GM21526 (cell line): ENCODE results near the gene OCA2.

Source experiments
- ATAC-seq: cut with Tn5 transposase; IDR thresholded peaks from one replicate; pipeline ENCODE4 v1.9.1; 2021; ENCODE audit warnings: moderate library complexity; ENCODE audit not compliant: unreplicated experiment, low FRiP score

OCA2 gene

GRCh38 chr15:28005004-28005527 is 94.0 kb downstream of the OCA2 start:
- ATAC-seq = no peak

- ATAC-seq = no peak
Measured at GRCh38 chr15:28004143-28005003, 94.7 kb downstream of the OCA2 start.

- no peak for ATAC-seq
Measured at GRCh38 chr15:28003302-28004037, 95.6 kb downstream of the OCA2 start.

GRCh38 chr15:28002867-28003266 is 96.2 kb downstream of the OCA2 start:
- ATAC-seq = no peak

- no peak for ATAC-seq
Measured at GRCh38 chr15:28002136-28002861, 96.8 kb downstream of the OCA2 start.

- ATAC-seq = no peak
Measured at GRCh38 chr15:28001641-28002040, 97.5 kb downstream of the OCA2 start.

- no peak for ATAC-seq
Measured at GRCh38 chr15:27993996-27994780, 104.9 kb downstream of the OCA2 start.

- no peak for ATAC-seq
Measured at GRCh38 chr15:27993544-27993943, 105.6 kb downstream of the OCA2 start.

GRCh38 chr15:27990521-27991515 is 108.3 kb downstream of the OCA2 start:
- no peak for ATAC-seq

GRCh38 chr15:27989838-27990237 is 109.3 kb downstream of the OCA2 start:
- ATAC-seq = no peak

GRCh38 chr15:27989427-27989826 is 109.7 kb downstream of the OCA2 start:
- no peak for ATAC-seq

- ATAC-seq = no peak
Measured at GRCh38 chr15:27985099-27985498, 114.0 kb downstream of the OCA2 start.

GRCh38 chr15:27983496-27983895 is 115.6 kb downstream of the OCA2 start:
- ATAC-seq = no peak

- ATAC-seq = no peak
Measured at GRCh38 chr15:27977696-27978095, 121.4 kb downstream of the OCA2 start.

GRCh38 chr15:27973886-27974285 is 125.2 kb downstream of the OCA2 start:
- no peak for ATAC-seq

GRCh38 chr15:27970661-27971392 is 128.3 kb downstream of the OCA2 start:
- ATAC-seq = no peak

GRCh38 chr15:27967541-27967940 is 131.6 kb downstream of the OCA2 start:
- ATAC-seq = no peak

- no peak for ATAC-seq
Measured at GRCh38 chr15:27965546-27965945, 133.6 kb downstream of the OCA2 start.
